AG04449 (cell line): ENCODE measurements around the gene SRMS.

Experiments used
- CTCF ChIA-PET: fragments of 350-600 bp; formaldehyde crosslinking; extraction: SDS; loops from one replicate; lab custom pipeline; 2021; ENCODE audit warnings: antibody characterized with exemption; lab: Yijun Ruan, JAX
- POLR2A ChIA-PET: fragments of 400-600, 350-600 bp; formaldehyde crosslinking; extraction: SDS; loops from one replicate; lab custom pipeline; 2020; ENCODE audit warnings: antibody characterized with exemption, inconsistent platforms; lab: Yijun Ruan, JAX
- DNase-seq: peaks from one replicate; pipeline ENCODE4 v3.0.0-alpha.2; 2010; ENCODE audit warnings: low read depth, low spot score
- H3K4me3 ChIP-seq: 2 replicates; pipeline ENCODE4 v1.5.1; 2011; ENCODE audit warnings: low read depth, mild to moderate bottlenecking, control low read depth, low read length
- CTCF ChIP-seq: IDR thresholded peaks from one replicate; pipeline ENCODE4 v1.5.1; 2011; ENCODE audit warnings: mild to moderate bottlenecking, moderate library complexity, low read length, control low read depth, inconsistent platforms; ENCODE audit not compliant: insufficient read depth; ENCODE audit errors: missing control alignments

The SRMS gene

GRCh38 chr20:63553251-63553932, 5.8 kb upstream of the SRMS start:
- peak overlapping the region; percentile 61 for H3K4me3 ChIP-seq
- DNase-seq, result peak; percentile 7
- TF ChIP-seq CTCF, result no peak
- ChIA-PET POLR2A (interaction anchor here (0.7 kb wide), 1 partner anchor 74 kb away, joined by 3 read pairs; the partner anchor contains the start of gene GMEB2), CTCF (interaction anchor here (3.4 kb wide), 1 partner anchor 14 kb away, joined by 28 read pairs; no protein-coding TSS in a partner anchor)

GRCh38 chr20:63552481-63553249, 5.1 kb upstream of the SRMS start:
- ChIA-PET POLR2A (interaction anchor here (0.7 kb wide), 1 partner anchor 74 kb away, joined by 3 read pairs; the partner anchor contains the start of gene GMEB2), CTCF (interaction anchor here (3.4 kb wide), 1 partner anchor 14 kb away, joined by 28 read pairs; no protein-coding TSS in a partner anchor)
- TF ChIP-seq CTCF, result no peak
- H3K4me3 ChIP-seq, result no peak overlapping the region
- DNase-seq, result no peak

GRCh38 chr20:63551068-63551467, 3.5 kb upstream of the SRMS start:
- ChIA-PET CTCF (interaction anchor here (3.4 kb wide), 1 partner anchor 12 kb away, joined by 28 read pairs; no protein-coding TSS in a partner anchor), POLR2A (no interaction called here)
- DNase-seq, result no peak
- TF ChIP-seq CTCF, result no peak
- no peak overlapping the region for H3K4me3 ChIP-seq

GRCh38 chr20:63549679-63550282, 2.2 kb upstream of the SRMS start:
- POLR2A ChIA-PET, result no interaction called here
- no peak for TF ChIP-seq CTCF
- no peak for DNase-seq
- CTCF ChIA-PET, result interaction anchor here (0.8 to 1.2 kb wide), 2 partner anchors 12 to 19 kb away, joined by 3 to 4 read pairs; partner anchors contain the start of gene PTK6
- no peak overlapping the region for H3K4me3 ChIP-seq

GRCh38 chr20:63549019-63549418, 1.5 kb upstream of the SRMS start:
- no peak for DNase-seq
- no peak overlapping the region for H3K4me3 ChIP-seq
- ChIA-PET POLR2A (no interaction called here), CTCF (interaction anchor here (0.8 to 1.2 kb wide), 2 partner anchors 11 to 18 kb away, joined by 3 to 4 read pairs; partner anchors contain the start of gene PTK6)
- TF ChIP-seq CTCF, result no peak
